ENCODE data around the gene PNRC1. TPM values are rescaled to one million over a fixed set of nuclear protein-coding genes. Genes with fewer than 3 reads are reported as not detected.

Gene PNRC1
- total and polyA plus RNA-seq, 2 of the 4 experiments (the other 2 are of a cell fraction) = 6.5 to 8.1 TPM

GRCh38 chr6:89067796-89068195 lies 12.8 kb upstream of the PNRC1 start:
- no peaks in the 10 kb centered on the region for H3K36me3 ChIP-seq (ENCODE audit: control insufficient read depth, insufficient read depth, low read length)
- no peak for ATAC-seq (ENCODE audit: low read depth)
- H4K20me1 ChIP-seq (ENCODE audit: insufficient read depth, low read length) = no peaks in the 10 kb centered on the region
- intact Hi-C loops (cut with micrococcal nuclease) = no loop called here
- no peak overlapping the region for H3K27ac ChIP-seq (ENCODE audit: insufficient read depth, low read length)
- no peak overlapping the region for H2AK9ac ChIP-seq (replicated peaks; ENCODE audit: low read depth, low read length, poor library complexity)
- no peak overlapping the region for H2BK15ac ChIP-seq (ENCODE audit: low read depth, low read length)
- no peaks in the 10 kb centered on the region for H3K9me3 ChIP-seq (ENCODE audit: control insufficient read depth, insufficient read depth, low read length)
- H3K18ac ChIP-seq (ENCODE audit: low read depth, low read length) = no peak overlapping the region
- DNase-seq = no peak
- H2BK5ac ChIP-seq (ENCODE audit: low read depth, low read length, poor library complexity, severe bottlenecking) = no peak overlapping the region
- TF ChIP-seq CTCF (conservative IDR thresholded peaks at IDR 0.05; ENCODE audit: low read depth, low read length) (no peak), FOS (IDR thresholded peaks at IDR 0.05; ENCODE audit: low read depth, low read length) (no peak), RCOR1 (IDR thresholded peaks at IDR 0.05; ENCODE audit: insufficient replicate concordance, low read length) (no peak), RAD21 (IDR thresholded peaks at IDR 0.05; ENCODE audit: low read length) (no peak), RFX5 (IDR thresholded peaks at IDR 0.05; ENCODE audit: low read depth, low read length) (no peak), ELK1 (IDR thresholded peaks at IDR 0.05; ENCODE audit: borderline replicate concordance, low read depth, low read length) (no peak), NFE2L2 (IDR thresholded peaks at IDR 0.05; ENCODE audit: low read depth, low read length) (no peak), MAZ (IDR thresholded peaks at IDR 0.05; ENCODE audit: borderline replicate concordance, low read depth, low read length) (no peak), BHLHE40 (IDR thresholded peaks at IDR 0.05; ENCODE audit: low read depth, low read length) (no peak), MAFK (IDR thresholded peaks at IDR 0.05; ENCODE audit: low read depth, low read length) (no peak), CHD1 (IDR thresholded peaks at IDR 0.05; ENCODE audit: low read depth, low read length) (no peak)
- no peak overlapping the region for H3K9ac ChIP-seq (ENCODE audit: low read depth, low read length)
- H3K27me3 ChIP-seq (ENCODE audit: control insufficient read depth, insufficient read depth, low read length) = peaks cover 7% of the 10 kb centered on the region
- no peaks in the 10 kb centered on the region for H3K4me1 ChIP-seq (ENCODE audit: control insufficient read depth, insufficient read depth, low read length)
- H3K4ac ChIP-seq (ENCODE audit: low read depth, low read length) = no peak overlapping the region
- H3K4me2 ChIP-seq (ENCODE audit: low read depth, low read length) = no peak overlapping the region
- no peak overlapping the region for H2BK120ac ChIP-seq (ENCODE audit: low read depth, low read length)
- no peak overlapping the region for H2AFZ ChIP-seq (replicated peaks; ENCODE audit: low read length, poor library complexity)
- ChIA-PET CTCF (no interaction called here), POLR2A (ENCODE audit: unreplicated experiment) (no interaction called here)
- in situ Hi-C loops (cut with MboI; ENCODE audit: low sequenced_read_pairs) = no loop called here
- H4K91ac ChIP-seq (ENCODE audit: insufficient read depth, low read depth, low read length) = no peak overlapping the region
- no peak overlapping the region for H3K56ac ChIP-seq (ENCODE audit: extremely low read depth, insufficient read depth, low read length)
- H2AK5ac ChIP-seq (ENCODE audit: low read depth, low read length) = no peak overlapping the region
- H4K8ac ChIP-seq (ENCODE audit: low read depth in 2 of 2, low read length in 2 of 2) = no peak overlapping the region
- H2BK20ac ChIP-seq (ENCODE audit: low read depth, low read length) = no peak overlapping the region
- no peaks in the 10 kb centered on the region for H3K9me1 ChIP-seq (ENCODE audit: insufficient read depth, low read length)
- no peak overlapping the region for H4K5ac ChIP-seq (ENCODE audit: low read depth, low read length)
- no peak overlapping the region for H3K23ac ChIP-seq (ENCODE audit: low read depth, low read length)
- no peaks in the 10 kb centered on the region for H3K79me1 ChIP-seq (ENCODE audit: low read depth in 1 of 2, low read length in 2 of 2)
- H3K14ac ChIP-seq (replicated peaks; ENCODE audit: low read depth, low read length) = no peak overlapping the region
- no TSS peak for BruUV-seq (replicated peaks)
- dilution Hi-C loops (cut with HindIII; ENCODE audit: low sequenced_read_pairs, unreplicated experiment) = no loop called here
- no peak overlapping the region for H3K4me3 ChIP-seq (ENCODE audit: insufficient read depth, low read depth, low read length)

Measured in IMR-90 (cell line).